ENCODE results near the gene ZDBF2.
"Not testable (repeated sequence)": the region's sequence is repeated elsewhere in the genome, so short reads cannot be mapped to it uniquely, and the experiment has no call there.

Gene ZDBF2

DNA sequence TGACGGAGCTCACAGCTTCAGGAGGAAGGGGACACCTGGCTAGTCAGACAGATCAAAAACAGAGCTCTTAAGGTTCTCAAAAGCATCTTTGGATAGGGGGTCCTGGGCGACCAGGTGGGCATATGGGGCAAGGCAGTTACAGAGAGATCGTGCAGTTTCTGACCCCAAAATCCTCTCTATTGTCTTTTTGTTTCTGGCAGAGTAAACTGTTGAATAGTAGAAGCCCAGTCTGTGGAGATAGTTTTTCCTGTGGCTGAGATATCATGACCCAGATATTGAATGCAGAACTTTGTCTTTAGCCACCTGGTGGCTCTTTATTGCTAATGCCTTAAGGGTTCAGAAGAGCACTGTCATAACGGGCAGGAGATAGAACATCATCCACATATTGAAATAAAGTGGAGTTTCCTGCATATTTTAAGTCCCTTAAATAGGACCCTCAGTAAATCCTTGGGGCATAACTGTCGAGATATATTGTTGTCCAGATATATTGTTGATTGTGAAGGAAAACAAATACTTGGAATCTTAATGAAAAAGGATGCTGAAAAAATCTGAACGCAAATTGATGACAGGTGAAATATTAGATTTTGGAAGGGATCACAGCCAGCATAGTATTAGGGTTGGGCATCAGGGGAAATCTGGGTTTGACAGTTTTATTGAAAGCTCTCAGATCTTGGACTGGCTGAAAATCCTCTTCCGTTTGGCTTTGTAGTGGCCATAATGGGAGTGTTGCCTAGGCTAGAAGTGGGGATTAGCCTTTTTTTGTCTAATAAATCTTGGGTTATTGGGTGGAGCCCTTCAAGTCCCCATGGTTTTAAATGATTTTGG, 14.1 kb upstream of the ZDBF2 start:
- DNase-seq, result no peak

DNA sequence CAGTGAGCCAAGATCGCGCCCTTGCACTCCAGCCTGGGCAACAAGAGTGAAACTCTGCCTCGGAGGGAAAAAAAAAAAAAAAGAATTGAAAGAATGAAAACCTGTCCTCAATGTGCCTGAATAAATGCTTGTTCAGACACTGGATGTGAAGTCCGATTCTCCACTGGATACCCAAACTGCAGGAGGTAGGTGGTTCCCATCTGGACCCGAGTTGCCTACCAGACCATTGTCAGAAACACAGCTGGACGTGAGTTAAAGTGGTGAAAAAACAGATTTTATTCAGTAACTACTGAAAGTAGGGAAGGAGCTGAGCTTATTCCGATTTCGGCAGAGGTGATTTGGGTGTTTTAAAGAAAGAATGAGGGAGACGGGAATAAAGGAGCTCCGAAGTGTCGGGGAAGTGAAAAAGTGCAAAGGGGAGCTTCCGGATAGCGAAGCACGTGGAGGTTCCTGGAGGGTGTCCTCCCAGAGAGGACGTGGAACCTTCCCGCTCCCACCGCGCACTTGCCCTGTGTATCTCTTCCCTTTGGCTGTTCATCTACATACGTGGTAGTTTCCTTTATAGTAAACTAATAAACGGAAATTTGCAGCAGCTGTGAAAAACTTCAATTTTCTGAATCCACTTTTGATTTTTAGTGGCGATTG, 10.4 kb upstream of the ZDBF2 start:
- DNase-seq, result no peak

DNA sequence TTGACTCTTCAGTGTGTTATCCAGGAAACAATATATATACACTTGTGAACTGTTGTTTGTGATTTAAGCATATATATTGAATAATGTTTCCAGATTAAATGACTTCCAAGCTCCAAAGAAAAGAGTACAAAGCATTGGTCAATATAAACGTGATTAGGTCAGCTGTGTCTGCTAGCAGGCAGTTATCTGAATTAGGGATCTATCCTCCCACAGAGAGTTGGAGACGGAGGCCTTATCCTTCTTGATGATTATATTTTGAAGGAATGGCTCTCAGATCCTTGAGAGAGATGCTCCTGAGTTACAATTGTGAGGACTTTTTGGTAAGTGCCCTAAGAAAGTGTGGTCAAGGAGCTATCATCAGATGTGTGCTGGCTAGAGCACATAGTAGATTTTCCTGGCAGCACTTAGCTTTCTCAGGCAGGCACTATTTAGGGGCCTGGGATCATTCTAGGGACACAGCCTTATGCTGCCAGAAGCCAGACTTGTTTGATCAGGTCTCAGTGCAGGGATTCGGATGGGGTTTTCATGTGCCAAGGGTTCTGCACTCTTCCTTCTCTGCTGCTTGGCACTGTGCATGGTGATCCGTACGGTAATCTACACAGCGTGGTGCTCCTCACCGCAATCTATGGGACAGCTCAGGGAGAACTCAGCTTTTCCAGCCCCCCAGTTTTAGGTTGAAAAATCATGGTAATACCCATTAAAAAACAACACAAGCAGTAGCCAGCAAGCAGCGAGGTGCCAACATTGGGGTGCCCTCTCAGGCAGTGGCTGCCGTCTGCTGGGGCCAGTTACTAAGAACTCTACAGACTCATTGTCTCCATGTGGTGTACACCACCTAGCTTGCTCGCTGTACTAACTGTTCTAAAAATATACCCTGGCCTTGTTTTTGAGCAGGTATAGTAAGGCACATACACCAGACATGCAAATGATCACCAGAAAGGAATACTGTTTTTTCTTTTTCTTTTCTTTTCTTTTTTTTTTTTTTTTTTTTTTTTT, 8.0 kb upstream of the ZDBF2 start:
- no peak for DNase-seq

DNA sequence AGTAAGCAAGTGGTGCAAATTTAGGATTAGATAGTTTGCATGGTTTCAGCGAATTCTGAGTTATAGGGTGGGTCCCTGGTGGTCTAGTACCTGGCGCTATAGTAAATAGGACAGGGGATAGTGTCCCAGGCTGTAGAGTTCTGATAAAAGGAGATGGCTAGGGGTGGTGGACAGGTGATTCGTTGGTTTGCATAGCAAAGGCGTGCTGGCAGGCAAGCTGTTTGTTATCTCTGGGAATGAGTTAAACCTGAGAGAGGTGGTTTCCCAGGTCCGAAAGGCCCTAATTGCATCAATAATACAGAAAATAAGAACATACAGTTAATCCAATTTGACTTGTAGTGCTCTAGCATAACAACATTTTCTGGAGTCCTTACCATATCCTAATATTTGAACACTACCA, 6.9 kb upstream of the ZDBF2 start:
- DNase-seq, result no peak

DNA sequence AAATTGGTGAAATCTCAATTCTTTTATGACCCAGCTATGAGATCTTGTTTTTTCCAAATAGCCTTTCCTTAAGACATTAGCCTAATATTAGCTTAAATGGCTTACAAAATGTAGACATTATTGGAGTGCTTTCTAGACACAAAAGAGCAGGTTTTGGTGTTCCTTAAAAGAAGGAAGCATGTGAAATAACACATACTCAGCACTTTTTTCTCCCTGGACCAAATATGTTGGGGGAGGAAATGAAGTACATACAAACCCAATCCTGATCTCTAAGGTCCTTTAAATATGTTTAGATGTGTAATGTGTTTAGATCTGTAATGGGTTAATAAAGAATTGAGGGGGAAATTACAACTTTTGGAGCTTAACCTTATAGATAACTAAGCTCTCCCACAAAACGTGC, 3.4 kb upstream of the ZDBF2 start:
- no peak for DNase-seq

DNA sequence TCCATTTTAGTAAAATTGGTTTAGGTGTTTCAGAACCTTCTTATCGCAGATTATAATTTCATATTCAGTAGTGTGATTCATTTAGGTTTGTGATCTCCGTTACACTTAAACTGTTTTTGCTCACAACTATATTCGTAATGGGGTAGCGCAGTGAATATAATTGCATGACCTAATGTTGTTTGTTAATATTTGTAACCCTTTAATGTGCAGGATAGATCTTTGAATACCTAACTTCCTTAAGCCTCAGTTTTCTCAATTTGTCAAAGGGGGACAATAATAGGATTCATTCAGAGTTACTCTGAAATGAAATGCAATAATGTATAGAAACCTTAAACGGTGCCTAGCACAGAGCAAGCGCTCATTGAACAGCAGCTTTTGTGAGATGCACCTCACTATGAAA, 558 bp upstream of the ZDBF2 start:
- DNase-seq, result no peak

DNA sequence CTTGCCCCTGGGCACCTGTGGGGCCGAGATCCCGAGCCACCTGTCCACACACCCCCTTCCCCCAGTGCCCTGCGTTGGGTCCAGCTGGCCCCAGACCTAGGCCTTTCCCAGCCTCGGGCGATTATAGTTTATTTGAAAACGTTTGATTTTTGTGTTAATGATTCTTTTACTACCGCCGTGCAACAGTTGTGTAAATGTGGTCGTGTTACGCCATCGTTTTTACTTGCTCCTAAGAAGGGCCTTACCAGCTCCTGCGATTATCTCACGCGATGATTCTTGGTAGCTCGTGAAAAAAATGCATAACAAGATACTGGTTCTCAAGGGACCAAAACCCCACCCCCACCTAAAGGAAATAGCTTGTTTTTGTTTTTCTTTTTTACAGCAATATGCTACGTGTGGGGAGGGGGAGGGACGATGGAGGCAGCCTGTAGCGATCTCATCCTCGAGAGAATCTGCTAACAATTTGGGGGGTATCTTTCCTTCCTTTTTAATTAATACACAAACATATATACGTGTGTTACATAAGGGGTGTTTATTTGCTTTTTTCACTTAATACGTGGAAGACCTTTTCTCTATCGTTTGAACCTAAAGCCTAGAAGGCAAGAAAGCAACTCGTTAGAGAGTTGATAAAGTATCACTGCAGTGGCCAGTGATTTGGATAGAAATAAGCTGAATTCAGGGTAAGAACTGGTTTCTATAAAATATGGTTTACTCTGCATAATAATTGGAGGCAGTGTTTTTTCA, 1.0 kb downstream of the ZDBF2 start:
- no peak for DNase-seq

DNA sequence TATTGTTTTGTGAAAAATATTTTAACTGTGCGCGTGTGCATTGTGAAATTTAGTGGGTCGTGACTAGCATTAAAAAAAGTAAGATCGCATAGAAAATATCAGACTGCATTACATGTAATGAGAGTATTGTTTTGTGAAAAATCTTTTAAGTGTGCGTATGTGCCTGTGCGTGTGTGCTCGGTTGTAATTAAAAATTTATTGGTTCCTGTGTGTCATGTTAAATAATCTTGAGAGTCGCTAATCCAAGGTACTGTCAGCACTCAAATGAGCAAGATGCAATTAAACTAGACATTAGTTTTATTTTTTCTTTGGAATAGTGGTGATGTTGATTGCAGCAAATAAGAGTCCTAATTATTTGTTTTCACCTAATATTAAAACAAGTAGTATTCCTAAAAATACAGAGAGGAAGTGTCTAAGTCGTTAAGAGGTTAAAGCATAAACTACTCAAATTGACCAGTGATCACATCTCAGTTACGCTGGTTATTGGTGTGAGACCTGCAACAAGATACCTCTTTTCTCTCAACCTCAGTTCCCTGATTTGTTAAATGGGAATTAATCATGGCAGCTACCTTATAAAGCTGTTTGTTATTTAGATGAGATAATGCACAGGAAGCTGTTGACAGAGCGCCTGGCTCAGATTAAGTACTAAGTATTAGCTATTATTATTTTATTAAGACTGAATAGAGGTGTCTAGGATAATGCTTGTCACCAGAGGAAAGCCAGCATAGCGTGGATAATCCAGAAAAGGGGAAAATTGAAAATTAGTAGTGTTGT, 1.9 kb downstream of the ZDBF2 start:
- DNase-seq, result no peak

DNA sequence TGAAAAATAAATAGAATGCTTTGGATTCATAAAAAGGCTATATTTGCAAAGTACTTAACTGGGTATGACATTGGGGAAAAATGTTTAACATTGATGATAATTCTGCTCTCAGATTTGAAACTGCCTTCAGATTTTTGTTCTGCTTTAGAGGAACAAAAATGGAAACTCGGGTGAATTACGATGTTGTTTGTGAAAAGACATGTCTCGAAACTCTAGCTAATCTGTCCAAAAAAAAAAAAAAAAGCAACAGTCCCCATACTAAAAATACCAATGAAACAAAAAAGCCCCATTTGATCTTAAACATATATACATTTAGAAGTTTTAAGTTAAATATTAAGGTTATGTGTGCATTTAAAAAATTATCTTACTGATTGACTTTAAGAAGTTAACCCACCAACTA, 3.0 kb downstream of the ZDBF2 start:
- no peak for DNase-seq

DNA sequence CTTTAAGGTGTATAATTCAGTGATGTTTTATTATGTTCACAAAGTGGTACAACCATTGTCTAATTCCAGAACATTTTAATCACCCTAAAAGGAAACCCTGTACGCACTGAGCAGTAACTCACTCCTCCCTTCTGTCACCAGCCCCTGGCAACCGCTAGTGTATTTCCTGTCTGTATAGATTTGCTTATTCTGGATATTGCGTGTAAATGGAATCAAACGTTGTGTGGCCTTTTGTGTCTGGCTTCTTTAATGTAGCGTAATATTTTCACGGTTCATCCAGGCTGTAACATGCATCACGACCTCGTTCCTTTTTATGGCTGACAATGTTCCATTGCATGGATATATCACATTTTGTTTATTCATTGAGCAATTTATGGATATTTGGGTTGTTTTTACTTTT, 8.3 kb downstream of the ZDBF2 start:
- DNase-seq, result no peak

DNA sequence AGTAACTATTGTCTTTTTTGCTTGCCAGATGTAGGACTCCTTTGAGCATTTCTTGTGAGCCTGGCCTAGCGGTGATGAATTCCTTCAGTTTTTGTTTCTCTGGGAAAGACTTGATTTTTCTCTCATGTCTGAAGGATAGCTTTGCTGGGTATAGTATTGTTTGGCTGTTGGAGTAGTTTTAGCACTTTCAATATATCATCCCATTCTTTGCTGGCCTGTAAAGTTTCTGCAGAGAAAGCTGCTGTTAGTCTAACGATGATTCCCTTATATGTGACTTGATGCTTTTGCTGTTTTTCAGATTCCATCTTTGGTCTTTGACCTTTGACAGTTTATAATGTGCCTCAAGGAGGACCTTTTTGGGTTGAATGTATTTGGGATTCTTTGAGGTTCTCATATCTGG, 12.7 kb downstream of the ZDBF2 start:
- DNase-seq, result no peak

DNA sequence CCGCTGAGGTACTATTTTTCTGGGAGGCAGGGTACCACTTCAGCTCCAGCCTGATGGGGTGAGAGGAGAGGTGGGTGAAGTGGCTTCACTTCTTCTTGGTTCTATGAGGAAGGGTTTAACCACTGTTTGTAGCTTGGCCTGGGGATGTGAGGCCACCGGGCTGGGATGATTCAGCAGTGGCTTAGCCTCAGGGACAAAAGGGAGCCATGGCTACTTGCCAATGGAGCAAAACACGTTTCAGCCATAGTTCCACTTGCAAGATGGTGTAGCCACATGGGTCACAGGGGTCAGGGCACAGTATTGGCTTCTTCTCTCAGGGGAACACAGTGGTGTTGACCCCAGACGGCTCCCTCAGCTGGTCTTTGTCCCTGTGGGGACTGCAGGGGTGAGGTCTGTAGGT, 14.9 kb downstream of the ZDBF2 start:
- no peak for DNase-seq

DNA sequence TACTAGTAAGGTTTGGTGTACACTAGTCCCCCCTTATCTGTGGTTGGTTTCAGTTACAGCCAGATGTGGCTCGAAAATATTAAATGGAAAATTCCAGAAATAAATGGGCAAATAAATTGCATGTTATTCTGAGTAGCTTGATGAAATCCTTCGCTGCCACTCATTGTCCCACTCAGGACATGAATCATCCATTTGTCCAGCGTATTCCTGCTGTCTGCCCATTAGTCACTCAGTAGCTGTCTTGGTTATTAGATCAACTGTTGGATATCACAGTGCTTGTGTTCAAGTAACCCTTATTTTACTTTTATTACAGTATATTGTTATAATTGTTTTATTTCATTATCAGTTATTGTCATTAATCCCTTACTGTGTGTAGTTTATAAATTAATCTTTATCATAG, 21.7 kb downstream of the ZDBF2 start:
- DNase-seq, result no peak

DNA sequence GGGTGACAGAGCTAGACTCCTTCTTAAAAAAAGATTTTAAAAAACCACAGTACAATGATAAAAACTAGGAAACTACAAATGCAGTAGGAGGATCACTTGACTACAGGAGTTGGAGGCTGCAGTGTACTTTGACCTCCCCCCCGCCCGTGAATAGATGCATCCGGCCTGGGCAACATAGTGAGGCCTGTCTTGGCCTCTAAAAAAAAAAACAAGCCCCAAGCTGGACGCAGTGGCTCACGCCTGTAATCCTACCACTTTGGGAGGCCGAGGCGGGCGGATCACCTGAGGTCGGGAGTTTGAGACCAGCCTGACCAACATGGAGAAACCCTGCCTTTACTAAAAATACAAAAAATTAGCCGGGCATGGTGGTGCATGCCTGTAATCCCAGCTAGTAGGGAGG, 25.1 kb downstream of the ZDBF2 start:
- not testable (repeated sequence) for DNase-seq

DNA sequence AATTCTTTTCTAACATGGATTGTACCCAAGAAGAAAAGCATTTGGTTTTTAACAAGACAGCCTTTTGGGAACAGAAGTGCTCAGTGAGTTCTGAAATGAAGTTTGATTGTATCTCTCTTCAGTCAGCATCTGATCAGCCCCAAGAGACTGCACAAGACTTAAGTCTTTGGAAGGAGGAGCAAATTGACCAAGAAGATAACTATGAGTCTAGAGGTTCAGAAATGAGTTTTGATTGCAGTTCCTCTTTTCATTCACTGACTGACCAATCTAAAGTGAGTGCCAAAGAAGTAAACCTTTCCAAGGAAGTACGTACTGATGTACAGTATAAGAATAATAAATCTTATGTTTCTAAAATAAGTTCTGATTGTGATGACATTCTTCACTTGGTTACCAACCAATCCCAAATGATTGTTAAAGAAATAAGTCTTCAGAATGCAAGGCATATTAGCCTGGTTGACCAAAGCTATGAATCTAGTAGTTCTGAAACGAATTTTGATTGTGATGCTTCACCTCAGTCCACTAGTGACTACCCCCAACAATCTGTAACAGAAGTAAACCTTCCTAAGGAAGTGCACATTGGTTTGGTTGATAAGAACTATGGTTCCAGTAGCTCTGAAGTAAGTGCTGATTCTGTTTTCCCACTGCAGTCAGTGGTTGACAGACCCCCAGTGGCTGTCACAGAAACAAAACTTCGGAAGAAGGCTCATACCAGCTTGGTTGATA, 31.2 kb downstream of the ZDBF2 start:
- no peak for DNase-seq

DNA sequence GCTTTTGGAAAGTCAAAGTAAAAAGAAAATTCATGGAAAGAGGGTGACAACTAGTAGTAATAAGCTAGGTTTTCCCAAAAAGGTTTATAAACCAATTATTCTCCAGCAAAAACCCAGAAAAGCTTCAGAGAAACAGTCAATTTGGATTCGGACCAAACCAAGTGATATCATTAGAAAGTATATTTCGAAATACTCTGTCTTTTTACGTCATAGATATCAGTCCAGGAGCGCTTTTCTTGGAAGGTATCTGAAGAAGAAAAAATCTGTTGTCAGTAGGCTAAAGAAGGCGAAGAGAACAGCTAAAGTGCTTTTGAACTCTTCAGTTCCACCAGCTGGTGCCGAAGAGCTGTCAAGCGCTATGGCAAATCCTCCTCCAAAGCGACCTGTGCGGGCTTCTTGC, 36.6 kb downstream of the ZDBF2 start:
- no peak for DNase-seq

DNA sequence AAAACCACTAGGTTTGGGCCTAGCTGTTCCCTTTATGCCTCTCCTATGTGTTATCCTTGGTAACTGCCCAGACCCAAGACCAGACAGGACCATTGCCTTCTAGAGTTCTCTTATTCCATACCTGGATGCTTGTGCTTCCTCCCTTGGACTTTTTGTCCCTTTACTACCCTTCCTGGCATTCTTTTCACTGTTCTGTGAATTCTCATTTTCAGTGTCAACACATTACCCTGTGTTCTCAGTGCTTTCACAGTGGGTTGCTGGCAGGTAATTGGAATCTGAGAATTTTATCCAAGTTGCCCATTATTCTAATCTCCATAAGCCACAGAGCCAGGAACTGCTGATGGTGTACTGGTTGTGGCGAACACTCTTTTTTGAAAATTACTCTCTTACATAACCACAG, 41.7 kb downstream of the ZDBF2 start:
- no peak for DNase-seq

DNA sequence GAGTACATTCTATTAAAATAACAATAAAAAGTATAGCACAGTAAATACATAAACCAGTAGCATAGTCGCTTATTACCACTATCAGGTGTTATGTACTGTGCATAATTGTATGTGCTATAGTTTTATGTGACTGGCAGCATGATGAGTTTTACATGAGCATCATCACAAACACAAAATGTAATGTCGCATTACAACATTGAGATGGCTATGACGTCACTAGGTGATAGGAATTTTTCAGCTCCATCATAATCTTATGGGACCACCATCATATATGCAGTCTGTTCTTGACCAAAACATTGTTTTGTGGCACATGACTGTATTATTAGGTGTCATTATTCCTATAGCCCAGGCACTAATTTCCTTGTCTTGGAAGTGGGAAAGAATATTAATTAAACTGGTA, 48.6 kb downstream of the ZDBF2 start:
- DNase-seq, result no peak

DNA sequence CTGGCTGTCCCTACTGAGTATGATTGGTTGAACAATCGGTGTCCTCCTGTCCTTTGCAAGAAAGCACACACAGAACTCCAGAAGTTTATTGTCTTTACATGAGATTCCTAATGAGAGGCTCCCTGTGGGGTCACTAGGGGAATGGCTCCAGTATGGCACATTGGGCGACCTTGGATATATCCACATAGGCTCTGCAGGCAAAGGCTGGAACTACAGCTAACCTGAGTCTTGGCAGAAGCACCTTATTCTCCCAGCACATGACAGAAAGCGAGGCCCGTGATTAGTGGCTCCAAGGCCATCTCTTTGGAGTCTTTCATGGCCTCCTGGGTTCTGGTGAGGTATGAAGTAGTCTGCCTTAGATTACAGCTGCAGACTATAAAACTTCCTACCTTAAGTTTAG, 49.0 kb downstream of the ZDBF2 start:
- no peak for DNase-seq

DNA sequence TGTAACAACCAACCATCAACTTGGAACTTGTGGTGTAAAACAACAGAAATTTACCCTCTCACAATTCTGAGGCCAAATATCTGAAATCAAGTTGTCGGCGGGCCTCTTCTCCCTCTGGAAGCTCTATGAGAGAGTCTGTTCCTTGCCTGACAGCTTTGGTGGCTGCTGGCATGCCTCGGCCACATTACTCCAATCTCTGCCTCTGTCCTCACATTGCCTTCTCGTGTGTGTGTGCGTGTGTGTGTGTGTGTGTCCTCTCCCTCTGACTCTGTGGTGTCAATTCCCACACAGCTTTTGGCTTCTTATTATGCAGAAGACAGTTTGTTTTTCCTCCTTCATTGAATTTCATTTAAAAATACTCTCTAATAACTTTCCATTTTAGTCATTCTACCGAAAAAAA, 50.4 kb downstream of the ZDBF2 start:
- DNase-seq, result no peak

DNA sequence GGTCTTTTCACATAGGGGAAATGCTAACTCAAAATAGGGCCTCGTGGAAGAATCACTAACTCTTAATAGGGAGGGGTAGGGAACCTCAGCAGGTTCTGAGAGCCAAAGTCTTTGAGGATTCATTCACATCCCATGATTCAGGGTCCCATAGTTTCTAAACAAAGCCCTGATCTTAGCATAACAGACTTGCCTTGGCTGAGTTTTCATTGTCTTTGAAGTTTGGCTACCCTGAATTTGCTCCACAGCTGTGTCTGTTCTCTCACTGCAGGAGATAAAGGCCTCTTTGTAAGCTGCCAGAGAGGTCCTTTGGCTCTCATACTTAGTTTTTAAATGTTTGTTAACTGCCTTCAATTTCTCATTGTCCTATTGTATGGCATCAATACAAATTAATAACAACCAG, 54.5 kb downstream of the ZDBF2 start:
- no peak for DNase-seq

Measured in cortex of kidney (tissue), 1 donor.